Measurements from ENCODE around the gene PSPN. TPM values are rescaled to one million over a fixed set of nuclear protein-coding genes. Genes with fewer than 3 reads are reported as not detected.

PSPN gene
- total and polyA plus RNA-seq, 9 donors: 0.72 to 2.8 (median 1.5) TPM

DNA sequence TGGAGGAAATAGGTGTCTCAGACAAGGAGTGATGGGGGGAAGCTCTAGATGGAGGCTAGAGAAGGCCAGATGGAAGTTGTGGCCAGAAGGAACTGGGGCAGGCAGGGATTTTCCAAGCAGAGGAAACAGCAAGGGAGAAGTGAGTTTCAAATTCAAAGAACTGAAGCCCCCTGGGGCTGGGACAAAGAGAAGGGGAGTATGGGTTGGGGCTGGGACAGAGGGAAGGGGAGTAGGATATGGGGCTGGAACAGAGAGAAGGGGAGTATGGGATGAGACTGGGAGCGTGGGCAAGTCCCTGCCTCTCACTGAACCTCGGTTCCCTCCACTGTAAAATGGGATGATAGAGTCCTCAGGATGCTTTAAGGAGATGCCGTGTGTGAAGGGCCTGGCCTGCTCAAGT lies 19.1 kb upstream of the PSPN start:
- WGBS, 3 donors: 81 to 86% (median 84%) methylated on average over 3 of the region's 3 CpGs
- no peak for DNase-seq
- H3K4me3 ChIP-seq: no peak overlapping the region
- H3K27ac ChIP-seq: no peak overlapping the region
- no peaks in the 10 kb centered on the region for H3K36me3 ChIP-seq
- TF ChIP-seq, protein P1, sequence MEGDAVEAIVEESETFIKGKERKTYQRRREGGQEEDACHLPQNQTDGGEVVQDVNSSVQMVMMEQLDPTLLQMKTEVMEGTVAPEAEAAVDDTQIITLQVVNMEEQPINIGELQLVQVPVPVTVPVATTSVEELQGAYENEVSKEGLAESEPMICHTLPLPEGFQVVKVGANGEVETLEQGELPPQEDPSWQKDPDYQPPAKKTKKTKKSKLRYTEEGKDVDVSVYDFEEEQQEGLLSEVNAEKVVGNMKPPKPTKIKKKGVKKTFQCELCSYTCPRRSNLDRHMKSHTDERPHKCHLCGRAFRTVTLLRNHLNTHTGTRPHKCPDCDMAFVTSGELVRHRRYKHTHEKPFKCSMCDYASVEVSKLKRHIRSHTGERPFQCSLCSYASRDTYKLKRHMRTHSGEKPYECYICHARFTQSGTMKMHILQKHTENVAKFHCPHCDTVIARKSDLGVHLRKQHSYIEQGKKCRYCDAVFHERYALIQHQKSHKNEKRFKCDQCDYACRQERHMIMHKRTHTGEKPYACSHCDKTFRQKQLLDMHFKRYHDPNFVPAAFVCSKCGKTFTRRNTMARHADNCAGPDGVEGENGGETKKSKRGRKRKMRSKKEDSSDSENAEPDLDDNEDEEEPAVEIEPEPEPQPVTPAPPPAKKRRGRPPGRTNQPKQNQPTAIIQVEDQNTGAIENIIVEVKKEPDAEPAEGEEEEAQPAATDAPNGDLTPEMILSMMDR (IDR thresholded peaks at IDR 0.05): no peak
- TF ChIP-seq POLR2A (IDR thresholded peaks at IDR 0.05) (no peak), EP300 (IDR thresholded peaks at IDR 0.05) (no peak)
- intact Hi-C loops (cut with DNase I): no loop called here
- peaks cover 4% of the 10 kb centered on the region for H3K4me1 ChIP-seq (ENCODE audit: insufficient read depth)
- H3K27me3 ChIP-seq: no peaks in the 10 kb centered on the region
- no peaks in the 10 kb centered on the region for H3K9me3 ChIP-seq

DNA sequence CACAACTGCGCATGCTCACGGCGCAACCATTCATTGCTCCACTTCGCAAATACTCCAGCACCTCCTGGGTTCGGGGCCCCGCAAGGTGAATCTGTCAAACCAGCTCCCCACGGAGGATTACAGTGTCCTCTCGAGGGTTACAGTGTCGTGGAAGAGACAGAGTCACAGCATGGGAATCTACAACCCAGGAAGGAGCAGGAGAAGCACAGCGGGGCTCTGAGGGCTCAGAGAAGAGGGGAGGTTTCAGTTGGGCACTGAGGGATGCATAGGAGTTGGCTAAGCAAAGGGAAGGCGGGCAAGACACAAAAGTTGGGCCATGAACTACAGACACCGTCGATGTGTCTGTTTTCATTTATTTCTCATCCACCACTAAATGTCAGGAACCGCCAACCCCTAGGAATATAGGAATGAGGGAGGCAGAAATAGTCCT lies 18.3 kb upstream of the PSPN start:
- H3K27ac ChIP-seq: peak overlapping the region; percentile 74 to 97
- peak overlapping the region; percentile 75 for H3K4me3 ChIP-seq
- WGBS, 3 donors: 22 to 28% (median 24%) methylated on average over 14 of the region's 14 CpGs
- no peaks in the 10 kb centered on the region for H3K36me3 ChIP-seq
- no peak for DNase-seq
- intact Hi-C loops (cut with DNase I): no loop called here
- peaks cover 4% of the 10 kb centered on the region for H3K4me1 ChIP-seq (ENCODE audit: insufficient read depth)
- H3K27me3 ChIP-seq: no peaks in the 10 kb centered on the region
- TF ChIP-seq EP300 (IDR thresholded peaks at IDR 0.05): no peak
- TF ChIP-seq POLR2A (IDR thresholded peaks at IDR 0.05): no peak
- TF ChIP-seq, protein P1 (IDR thresholded peaks at IDR 0.05): no peak
- no peaks in the 10 kb centered on the region for H3K9me3 ChIP-seq

DNA sequence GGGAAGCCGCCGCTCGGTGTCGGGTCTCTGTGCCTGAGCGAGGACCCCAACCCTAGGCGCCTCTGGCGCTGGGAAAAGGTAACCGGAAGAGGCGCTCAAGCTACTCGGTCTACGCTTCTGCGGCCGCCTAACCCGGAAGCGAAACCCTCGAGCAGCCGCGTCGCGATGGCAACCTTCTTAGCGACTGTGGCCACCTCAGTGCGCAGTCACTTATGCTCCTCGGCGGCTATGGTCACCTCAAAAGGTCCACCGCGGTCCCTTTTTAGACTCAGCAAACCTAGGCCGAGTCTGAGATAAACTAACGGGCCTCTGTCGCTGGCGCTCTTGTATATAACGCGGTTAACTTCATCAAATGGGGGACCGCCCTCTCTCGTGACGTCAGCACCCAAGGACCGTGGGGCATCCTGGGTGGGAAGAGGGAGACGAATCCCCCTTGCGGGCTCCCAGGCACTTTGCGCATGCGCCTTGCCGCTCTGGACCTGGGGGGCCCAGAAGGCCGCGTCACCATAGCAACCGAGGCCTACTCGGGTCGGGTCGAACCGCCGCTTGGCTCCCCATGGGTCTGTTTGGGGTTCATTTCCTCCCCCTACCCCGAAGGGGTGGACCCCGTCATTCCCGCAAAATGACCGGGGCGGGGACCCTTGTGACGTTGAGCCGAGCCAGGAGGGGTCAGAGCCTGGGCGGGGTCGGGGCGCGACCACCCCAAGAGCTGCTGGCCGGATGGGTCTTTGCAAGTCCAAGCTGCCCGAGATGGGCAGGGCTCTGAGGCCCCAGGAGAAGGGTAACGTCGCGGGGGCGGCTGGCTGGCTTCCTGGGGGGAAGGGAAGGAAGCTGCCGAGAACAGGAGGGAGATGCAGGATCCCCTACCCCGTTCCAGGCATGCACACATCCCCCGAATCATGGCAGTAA lies 17.6 kb upstream of the PSPN start, which contains the start of gene GTF2F1:
Gene GTF2F1 (minus strand): TSS at position 91 of the 909 bp plus-strand sequence. CDS start 169 bp downstream, outside the sequence.
- Histone ChIP-seq H3K27me3 (no peaks in the 10 kb centered on the region), H3K4me1 (ENCODE audit: insufficient read depth) (peaks cover 4% of the 10 kb centered on the region), H3K9me3 (no peaks in the 10 kb centered on the region), H3K36me3 (no peaks in the 10 kb centered on the region), H3K27ac (peak within 1 kb of the TSS; percentile 74 to 97), H3K4me3 (peak within 1 kb of the TSS; percentile 75)
- TF ChIP-seq, protein P1 (IDR thresholded peaks at IDR 0.05): peak in 2 of 3 donors; percentile 12 to 53
- TF ChIP-seq POLR2A (IDR thresholded peaks at IDR 0.05) (peak; percentile 57), EP300 (IDR thresholded peaks at IDR 0.05) (peak; percentile 42)
- DNase-seq: peak; percentile 98 to 100 (median 99)
- intact Hi-C loops (cut with DNase I): no loop called here
- 0% methylated on average over 58 to 69 of the region's 69 CpGs for WGBS, 3 donors

DNA sequence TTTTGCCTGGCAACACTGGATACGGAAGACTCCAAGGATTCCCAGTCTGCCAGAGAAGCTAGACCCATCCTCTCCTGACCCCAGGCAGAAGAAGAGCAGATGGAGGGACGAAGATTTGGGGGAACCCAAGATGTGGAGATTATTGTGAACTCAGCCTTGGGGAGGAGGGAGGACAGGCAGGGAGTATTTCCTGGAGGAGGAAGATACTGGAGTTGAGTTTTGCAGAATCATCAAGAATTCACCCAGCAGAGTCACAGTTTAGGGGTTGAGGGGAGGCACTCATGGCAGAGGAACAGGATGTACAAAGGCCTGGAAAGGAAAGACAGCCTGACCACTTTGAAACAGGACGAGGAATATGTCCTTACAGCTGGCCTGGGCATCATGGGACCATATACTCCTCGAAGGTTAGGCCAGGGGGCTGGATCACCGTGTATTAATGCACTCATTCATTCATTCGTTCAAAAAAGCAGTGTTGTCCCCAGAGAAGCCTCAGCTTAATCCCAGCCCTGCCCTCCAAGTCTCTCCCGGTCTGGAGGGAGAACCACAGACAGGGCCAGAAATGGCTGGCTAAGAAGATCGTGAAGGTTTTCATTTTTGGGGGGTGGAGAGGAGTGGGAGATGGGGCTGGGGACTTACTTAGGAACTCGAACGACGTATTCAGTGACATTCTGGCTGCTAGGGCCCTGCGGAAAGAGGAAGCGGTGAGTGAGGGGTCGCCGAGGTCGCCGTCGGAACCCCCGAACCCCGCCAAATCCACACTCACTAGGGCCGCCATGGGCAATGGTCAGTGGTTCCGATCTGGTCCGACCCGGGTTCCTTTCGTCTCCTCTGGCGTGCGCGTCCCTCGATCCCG lies 16.7 kb upstream of the PSPN start:
- no peaks in the 10 kb centered on the region for H3K27me3 ChIP-seq
- TF ChIP-seq POLR2A (IDR thresholded peaks at IDR 0.05) (no peak), EP300 (IDR thresholded peaks at IDR 0.05) (no peak)
- TF ChIP-seq, protein P1 (IDR thresholded peaks at IDR 0.05): no peak
- DNase-seq: no peak
- no peaks in the 10 kb centered on the region for H3K36me3 ChIP-seq
- H3K27ac ChIP-seq: peak overlapping the region in 1 of 2 donors; percentile 97
- H3K9me3 ChIP-seq: no peaks in the 10 kb centered on the region
- peak overlapping the region; percentile 75 for H3K4me3 ChIP-seq
- intact Hi-C loops (cut with DNase I): no loop called here
- peaks cover 4% of the 10 kb centered on the region for H3K4me1 ChIP-seq (ENCODE audit: insufficient read depth)
- 5 to 7% (median 6%) methylated on average over 30 of the region's 30 CpGs for WGBS, 3 donors
